ENCODE data around the gene CERS3.

CERS3 gene

GRCh38 chr15:100526027-100526481 is 2.7 kb downstream of the CERS3 start:
- DNase-seq, result no peak

DNA sequence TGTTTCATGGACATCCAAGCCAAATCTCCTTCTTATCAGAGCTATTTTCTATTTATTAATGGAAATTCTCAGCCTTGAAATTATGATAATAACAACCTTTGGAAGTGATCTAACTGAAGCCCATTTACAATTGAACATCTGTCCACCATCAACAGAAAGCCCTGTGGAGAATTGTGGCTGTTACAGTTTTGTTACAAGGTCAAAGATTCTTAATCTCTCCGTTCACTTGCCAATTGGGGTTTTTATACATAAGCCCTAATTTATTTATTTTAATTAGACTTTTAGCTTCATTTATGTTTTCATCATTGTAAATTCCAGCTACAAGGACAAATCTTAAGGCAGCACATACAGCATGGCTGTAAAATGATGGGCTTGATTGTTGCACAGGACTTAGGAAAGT is 3.3 kb downstream of the CERS3 start:
- DNase-seq, result no peak

- DNase-seq, result no peak
Observed at GRCh38 chr15:100524326-100524725, 4.4 kb downstream of the CERS3 start.

DNA sequence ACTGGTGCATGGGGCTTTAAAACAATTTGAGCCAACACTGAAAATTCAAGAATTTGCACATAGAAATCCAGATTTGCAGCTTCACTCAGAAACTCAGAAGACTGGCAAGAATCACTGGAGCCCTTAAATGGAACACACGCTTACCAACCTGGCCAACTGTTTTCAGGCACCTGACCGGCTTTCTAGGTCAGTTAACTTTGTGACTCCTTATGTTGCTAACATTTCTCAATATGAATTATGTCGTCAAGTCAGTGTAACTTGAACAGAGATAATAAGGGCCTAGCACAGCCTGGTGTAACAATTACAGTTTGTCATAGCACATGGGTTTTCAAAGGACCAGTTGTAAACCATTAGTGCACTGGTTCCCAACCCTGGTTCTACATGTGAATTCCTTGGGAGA is 6.8 kb downstream of the CERS3 start:
- no peak for DNase-seq

DNA sequence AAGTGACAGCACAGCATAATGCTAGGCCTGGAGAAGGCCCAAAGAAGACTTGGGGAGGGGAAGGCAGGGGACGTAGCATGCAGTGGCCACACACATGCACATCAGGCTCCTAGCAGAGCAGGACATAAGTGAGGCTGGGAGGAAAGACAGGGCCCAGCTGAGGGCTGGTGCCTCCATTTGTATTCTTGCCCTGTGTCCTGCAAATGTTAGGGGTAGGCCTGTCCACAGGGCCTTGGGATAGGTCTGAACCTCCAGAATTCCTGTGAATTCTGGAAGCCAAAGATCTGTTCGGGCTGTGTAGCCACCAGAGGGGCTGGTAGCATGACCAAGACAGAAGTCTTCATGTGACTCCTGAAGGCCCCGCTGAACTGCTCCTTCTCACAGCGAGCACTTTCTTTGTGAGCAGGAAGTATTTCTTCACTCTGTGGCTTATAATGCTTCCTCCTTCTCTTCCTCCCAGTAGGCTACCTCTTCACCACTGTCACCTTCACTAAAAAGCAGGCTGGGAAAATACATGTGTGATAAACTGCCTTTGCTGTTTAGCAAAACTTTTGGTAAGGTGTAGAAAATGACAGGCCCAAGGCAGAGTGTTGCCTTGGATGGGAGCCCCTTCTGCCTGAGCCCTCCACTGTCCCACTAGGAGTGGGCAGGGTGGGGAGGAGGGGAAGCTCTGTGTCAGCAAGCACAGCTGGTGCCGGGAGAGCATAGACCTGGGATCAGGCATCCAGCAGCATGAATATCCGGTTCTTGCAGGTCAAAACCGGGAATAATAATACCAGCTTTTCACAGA is 8.4 kb downstream of the CERS3 start:
- DNase-seq, result no peak

- DNase-seq, result no peak
Observed at GRCh38 chr15:100517846-100518245, 10.9 kb downstream of the CERS3 start.

DNA sequence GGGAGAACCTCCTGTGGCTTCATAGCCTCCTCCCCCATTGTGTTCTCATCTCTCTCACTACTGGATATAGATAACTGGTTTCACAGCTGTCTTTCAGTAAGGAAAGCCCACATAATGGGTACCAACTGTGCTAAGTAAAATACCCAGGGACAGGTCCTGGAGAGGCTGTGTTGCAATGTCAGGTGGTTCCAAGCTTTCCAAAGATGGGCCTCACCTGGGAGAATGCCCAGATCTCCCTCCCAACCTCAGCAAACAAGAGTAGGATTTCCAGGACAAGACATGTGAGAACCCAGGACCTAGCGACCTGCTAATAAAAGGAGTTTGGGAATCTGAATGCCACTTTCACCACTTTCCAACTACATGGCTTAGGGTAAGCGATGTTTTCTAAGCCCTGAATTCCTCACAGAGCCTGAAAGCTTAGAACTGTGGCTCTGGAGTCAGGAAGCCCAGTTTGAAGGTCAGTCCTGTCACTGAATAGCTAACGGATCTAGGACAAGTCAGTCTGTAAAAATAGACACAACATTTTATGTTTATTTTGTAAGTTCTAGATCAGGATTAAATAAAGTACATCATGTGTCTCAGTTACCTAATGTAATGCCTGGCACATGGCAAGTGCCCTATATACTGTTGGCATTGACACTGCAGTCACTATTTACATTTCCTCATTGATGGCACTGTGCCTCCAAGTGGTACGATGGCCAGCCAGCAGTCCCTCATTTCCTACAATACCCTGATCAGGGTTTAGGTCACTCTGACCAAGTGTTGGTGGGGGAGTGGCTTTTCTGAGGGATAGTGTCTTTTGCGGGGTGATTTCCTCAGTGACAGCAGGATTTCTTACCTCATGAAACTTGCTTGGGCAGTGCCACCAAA is 11.9 kb downstream of the CERS3 start:
- DNase-seq, result no peak

DNA sequence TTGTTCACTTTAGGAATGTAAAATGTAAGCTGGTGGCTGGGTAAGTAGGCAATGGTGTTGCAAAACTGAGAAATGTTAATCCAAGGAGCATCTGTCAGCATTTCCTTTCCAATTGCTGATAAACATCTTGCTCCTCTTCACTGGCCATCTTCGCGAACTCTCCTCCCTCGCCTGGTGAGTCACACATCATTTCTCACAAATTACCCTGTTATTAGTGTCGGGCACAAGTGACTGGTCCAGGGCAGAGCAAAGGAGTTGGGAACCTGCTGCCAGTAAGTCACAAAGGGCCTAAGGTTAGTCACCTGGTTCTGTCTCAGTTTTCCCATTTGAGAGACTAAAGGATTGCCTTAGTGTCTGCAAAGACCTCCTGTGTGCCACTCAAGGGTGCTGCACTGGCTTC is 13.0 kb downstream of the CERS3 start:
- DNase-seq, result no peak

GRCh38 chr15:100508641-100509300 is 20.0 kb downstream of the CERS3 start:
- no peak for DNase-seq

- no peak for DNase-seq
Observed at GRCh38 chr15:100502651-100503050, 26.1 kb downstream of the CERS3 start.

GRCh38 chr15:100501117-100501516 is 27.6 kb downstream of the CERS3 start:
- DNase-seq, result no peak

DNA sequence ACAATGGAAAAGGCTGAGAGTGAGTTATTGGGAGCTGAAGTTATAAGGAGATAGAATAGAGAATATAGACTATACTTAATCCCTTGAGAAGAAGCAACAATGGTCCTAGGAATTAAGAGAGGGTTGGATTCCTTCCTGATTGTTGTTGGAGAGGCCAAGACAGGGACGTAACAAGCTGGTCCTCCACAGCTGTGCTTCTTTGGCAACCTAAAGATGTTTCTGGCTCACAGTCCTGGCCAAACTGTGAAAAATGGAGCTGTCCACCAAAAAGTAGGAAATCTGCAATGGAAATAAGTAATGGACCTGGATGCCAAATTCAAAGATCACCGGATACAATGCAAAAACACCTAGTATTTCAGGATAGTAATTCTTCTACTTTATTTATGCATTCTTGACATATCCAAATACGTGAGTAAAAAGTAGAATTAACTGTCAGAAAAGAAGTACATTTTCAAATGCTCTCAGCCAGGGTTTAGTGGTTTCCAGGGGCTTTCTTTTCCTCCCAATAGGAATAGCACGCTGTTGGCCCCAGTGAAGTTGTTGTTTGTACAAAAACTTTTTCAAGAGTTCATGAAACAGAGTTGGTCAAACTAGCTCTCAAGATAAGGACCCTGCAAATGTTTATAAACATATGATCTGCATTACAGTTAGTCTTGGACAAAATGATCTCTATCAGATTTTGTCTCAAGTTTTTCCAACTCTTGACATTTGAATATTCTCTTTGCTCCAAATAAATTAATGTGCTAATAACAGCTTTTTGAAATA is 28.3 kb downstream of the CERS3 start:
- no peak for DNase-seq

DNA sequence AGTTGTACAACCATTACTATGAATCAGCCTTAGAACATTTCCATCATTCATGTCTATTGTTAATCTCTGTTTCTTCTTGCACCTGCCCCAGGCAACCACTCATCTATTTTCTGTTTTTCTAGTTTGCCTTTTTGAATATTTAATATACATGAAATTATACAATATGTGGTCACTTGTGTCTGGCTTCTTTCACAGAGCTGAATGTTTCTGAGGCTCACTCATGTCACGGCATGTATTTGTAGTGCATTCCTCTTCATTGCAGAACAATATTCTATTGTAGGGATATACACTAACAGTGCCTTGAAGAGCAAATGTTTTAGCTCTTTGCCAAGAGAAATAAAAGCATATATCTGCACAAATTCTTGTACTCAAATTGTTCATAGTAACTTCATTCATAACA is 32.9 kb downstream of the CERS3 start:
- no peak for DNase-seq

DNA sequence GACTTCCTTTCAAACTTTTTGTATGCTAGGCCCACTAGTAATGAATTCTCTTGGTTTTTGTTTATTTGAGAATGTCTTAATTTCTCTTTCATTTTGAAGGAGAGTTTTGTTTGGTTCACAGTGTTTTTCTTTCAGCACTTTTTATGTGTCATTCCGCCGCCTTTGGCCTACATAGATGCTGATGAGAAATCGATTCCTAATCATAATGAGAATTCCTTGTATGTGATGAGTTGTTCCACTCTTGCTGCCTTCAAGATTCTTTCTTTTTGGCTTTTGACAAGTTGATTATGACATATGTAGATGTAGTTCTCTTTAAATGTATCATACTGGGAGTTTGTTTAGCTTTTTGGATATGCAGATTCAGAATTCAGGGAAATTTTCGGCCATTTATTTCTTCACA is 35.5 kb downstream of the CERS3 start:
- no peak for DNase-seq

GRCh38 chr15:100484443-100484842 is 44.3 kb downstream of the CERS3 start:
- no peak for DNase-seq

DNA sequence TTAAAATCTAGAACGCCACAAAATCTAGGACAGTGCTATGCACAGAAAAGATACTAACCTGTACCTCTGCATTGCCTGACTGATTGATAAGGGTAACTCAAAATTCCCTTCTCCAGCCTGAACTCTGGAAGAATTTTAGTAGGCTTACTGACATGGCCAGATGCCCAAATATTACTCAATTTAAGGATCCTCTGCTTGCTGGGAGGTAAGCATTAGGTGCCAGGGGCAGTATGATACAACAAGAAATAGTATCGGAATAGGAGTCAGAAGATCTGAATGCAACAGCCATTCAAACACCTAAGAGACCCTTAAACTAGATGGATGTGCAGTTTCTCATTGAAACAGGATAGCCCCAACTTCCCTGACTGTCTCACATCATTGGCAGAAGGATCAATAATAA is 45.4 kb downstream of the CERS3 start:
- no peak for DNase-seq

DNA sequence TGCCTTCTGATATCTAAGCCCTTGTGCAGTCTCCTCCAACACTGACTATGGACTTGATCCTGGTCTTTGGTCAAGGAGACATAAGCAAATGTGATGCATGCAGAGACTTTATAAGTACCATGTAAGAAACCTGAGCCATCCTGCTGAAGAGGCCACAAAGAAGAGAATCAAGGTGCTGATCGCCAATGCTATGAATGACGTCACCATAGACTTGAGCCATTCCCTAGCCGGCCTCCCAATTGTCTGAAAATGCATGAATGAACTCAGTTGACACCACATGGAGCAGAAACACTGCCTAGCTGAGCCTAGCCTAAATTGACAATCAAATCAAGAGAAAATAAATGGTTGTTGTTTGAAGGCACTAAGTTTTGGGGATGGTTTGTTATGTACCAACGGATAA is 51.9 kb downstream of the CERS3 start:
- DNase-seq, result no peak

GRCh38 chr15:100472736-100473135 is 56.0 kb downstream of the CERS3 start:
- DNase-seq, result no peak

DNA sequence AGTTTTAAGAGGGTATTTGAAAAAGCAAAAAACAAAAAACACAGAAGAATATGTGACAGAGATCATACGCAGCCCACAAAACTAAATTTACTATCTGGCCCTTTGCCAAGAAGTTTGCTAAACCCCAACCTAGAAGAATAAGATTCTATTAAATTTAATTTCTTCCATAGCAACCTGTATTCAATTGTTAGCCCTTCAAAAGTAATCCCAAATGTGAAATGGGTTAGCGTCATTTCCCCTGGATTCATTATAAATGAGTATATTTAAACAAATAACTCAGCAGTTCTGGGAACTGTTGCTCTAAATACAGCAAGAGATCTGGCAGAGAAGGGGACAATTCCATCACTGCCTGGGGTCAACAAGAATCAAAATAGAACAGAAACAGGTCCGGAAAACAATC is 56.8 kb downstream of the CERS3 start:
- no peak for DNase-seq

DNA sequence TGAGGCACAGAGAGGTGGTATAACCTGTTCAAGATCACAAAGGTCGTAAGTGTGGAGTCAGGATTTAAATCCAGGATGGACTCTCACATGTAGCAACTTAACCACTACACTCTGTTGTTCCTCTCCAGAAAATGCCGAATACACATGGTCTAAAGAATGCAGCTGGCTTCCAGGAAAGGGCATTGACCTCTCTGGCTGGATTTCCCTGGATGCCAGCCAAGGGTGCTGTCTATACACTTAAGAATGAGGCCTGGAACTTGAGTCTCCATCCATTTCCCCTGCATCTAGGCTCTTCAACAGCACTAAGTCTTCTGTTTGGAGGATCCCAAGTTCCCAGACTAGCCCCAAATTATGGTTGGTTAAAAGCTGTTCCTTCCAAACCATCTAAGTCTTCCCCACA is 60.5 kb downstream of the CERS3 start:
- DNase-seq, result no peak

DNA sequence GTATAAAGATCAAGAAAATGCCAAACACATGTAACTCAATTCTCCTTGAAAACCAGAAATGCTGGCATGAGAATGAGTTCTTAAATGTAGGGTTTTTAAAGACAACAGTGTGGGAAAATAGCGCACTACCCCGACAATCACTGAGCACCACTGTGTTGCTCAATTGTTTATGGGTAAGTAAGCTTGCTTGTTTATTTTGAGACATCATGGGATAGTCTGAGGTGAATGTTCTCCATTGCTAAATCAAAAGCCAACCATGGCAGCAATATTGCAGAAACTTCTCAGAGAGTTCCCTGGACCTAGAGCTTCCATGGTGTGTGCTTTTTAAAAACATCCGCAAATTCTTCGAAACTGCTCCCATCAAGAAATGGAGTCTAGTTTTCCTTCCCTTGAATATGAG is 62.7 kb downstream of the CERS3 start:
- no peak for DNase-seq

- DNase-seq, result no peak
Observed at GRCh38 chr15:100464888-100465287, 63.9 kb downstream of the CERS3 start.

GRCh38 chr15:100464256-100464655 is 64.5 kb downstream of the CERS3 start:
- DNase-seq, result no peak

Data from activated CD4-positive, alpha-beta T cell treated with anti-CD3 and anti-CD28 coated beads, Interleukin-2, amount 50 U/mL, for 4 hours (primary cell).